Fibroblast of upper back skin (primary cell): ENCODE data around the gene KHDRBS2.

Source experiments
- DNase-seq: peaks from one replicate; pipeline ENCODE4 v3.0.0-alpha.2; 2013

KHDRBS2 gene

GRCh38 chr6:62285612-62286469, at the start of gene KHDRBS2:
TSS of gene KHDRBS2 (minus strand) at chr6:62286225.
- no peak for DNase-seq

- DNase-seq = no peak
These were observed 42.6 kb upstream of the KHDRBS2 start for GRCh38 chr6:62328607-62329006.

DNA sequence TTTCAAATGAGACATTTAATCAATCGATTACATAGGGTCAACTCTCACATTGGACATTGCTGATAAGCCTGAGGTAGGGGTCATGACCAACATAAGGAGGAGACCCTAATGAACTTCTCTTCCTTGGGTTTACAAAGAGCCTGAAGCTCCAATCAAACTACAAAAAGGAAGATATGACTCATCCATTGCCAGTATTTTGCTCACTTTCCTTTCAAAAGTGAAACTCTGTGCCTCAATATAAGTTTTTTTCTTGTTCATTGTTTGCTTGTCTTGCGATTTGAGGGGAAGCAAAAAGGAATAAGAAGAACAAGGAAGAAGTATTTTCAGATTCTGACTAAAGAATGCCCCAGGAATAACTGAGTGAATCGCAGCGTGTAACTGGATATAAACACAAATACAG, 38.8 kb upstream of the KHDRBS2 start:
- DNase-seq = no peak

DNA sequence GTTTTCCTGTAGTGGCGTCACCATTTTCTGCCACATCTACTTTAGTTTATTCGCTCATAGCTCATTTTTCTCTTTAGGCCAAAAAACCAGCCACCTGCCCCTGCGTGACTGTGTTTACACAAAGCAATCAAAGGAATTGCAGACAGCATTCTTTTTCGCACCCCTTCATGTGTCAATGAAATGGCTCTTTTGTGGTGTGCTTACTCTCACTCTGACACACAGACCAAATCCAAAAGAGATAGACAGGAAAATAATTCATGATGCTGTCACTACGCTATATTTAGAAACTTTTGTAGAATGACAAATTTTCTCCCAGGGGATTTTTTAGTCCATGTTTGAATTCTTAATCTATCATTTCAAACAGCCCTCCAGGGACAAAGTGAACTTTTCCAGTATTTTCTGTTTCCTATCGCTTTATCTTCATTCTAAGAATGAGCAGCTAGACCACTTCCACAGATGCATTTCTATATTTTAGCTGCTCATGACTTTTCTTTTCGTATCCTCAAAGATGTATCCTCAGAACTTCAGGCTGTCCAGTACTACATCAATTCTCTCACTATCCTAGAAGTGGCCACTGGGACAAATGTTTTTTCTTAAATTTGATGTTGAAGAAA, 37.9 kb upstream of the KHDRBS2 start:
- no peak for DNase-seq

DNA sequence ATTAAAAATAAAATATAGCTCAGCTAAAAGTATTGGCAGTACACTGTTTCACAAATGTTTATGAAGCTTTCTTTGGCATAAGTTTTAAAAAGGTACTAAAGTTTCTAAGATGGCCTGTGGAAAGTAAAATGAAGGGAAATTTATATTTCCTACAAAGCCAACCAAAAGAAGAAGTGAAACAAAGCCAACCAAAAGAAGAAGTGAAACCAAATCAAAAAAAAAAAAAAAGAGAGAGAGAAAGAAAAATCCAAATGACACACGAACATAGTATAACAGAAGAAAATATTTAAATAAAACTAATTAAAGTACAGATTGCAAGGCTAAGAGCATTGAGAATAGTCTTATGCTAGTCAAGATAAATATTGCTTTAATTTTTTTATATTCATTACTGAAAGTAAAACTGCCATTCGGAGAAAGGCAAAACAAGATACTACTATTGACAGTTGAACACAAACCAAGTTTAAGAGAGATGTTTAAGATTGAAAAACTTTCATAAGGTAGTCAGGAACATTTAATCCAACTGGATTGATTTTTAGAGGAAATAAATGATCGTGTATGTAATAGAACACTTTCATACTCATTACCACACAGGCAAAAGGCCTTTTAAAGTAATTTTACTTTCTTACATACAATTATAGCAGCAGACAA, 12.8 kb upstream of the KHDRBS2 start:
- DNase-seq = no peak

DNA sequence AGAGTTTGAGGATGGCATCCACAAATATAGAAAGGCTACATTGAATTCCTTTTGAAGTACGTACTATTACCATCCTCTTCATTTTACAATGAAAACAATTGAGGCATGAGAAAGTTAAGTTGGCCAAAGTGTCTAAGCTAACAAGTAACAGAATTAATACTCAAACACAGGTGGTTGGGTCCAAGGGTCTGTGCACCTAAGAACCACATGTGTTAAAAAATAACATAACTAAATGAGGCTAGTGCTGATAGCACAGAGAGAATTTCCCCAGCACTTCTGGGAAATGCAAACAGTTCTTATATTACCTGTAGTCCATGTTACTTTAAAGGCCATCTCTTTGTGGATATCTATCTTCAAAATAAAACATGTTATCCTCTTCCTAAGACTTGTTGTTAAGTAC, 10.5 kb upstream of the KHDRBS2 start:
- DNase-seq = no peak

GRCh38 chr6:62288974-62289373, 2.9 kb upstream of the KHDRBS2 start:
- no peak for DNase-seq

DNA sequence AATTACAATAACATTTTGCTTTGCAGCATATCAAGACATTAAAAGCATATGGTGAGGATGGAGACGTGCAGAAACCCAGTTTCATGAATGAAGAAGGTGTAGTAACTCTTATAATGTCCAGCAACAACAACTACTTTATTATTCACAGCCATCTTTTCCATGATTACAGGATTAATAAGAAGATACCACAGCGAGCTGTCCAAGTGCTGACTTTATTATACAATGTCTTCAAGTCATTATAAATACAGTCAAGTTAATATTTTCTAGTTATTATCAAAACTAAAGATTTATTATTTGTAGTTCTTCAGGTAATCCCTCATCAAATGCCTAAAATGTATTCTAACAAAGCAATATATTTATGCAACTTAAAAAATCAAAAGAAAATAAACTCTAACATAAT, 2.5 kb upstream of the KHDRBS2 start:
- no peak for DNase-seq

GRCh38 chr6:62286470-62286843, 432 bp upstream of the KHDRBS2 start:
- DNase-seq = no peak

DNA sequence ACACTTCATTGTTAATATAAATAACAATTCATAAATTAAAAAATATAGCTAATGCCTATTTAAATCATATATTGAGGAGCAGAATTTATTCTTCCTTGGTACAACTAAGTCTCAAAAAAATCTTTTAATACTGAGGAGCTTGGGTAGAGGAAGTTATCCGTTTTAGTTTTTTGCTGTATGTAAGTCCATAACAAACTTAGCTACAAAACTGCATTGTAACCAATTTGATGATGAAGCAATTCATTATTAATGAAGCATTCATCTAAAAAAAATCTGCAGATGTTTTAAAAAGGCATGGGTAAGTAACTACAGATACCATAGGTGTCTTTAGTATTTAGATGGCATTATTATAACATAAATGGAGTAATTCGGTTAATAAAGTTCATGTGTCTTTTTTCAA, 1.3 kb downstream of the KHDRBS2 start:
- DNase-seq = no peak

DNA sequence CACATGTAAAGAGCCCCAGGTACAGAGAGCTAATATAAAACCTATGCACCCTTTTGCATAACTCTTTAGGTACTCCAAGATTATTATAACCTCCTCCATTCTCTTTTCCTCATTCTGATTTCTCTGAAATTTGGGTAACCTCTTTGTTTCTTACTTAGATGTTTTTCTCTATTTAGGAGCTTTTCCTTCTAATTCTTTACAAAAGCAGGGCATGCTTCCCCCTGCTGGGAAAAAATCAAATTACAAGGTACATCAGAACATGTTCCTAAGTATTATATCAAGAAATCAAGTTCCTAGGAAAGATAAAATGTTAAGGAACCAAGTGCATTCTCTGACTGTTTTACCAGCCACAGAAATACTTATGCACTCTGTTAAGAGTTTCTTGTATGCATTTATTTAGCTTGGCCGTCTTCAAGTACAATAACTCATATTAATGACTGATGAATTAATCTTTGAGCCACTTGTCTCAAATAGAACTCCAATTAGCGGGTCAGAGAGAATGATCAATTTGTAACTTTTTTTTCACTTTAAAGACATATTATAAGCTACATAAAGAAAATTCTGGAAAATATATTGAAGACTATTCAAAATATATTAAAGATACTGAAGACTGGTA, 2.1 kb downstream of the KHDRBS2 start:
- DNase-seq = no peak

DNA sequence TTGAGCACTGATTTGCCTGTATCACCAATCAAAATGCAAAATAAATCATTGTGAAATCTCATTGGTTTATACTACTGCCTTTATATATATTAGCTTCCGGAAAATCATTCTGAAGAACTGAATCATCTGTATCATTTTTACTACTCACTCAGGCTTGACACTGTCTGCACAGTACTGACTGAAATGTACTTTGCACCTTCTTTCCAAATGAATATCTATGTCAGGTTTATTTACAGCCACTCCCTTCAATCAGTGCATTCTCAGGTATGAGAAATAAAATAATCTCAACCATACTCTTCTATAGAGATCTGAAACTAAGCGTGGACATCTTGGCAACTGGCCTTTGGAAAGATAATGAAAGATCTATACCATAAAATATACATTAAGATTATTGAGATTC, 2.7 kb downstream of the KHDRBS2 start:
- DNase-seq = no peak

- DNase-seq = no peak
These were observed 5.9 kb downstream of the KHDRBS2 start for GRCh38 chr6:62280099-62280498.

- DNase-seq = no peak
These were observed 13.9 kb downstream of the KHDRBS2 start for GRCh38 chr6:62272114-62272513.

GRCh38 chr6:62265906-62266525, 20.0 kb downstream of the KHDRBS2 start:
- DNase-seq = no peak

DNA sequence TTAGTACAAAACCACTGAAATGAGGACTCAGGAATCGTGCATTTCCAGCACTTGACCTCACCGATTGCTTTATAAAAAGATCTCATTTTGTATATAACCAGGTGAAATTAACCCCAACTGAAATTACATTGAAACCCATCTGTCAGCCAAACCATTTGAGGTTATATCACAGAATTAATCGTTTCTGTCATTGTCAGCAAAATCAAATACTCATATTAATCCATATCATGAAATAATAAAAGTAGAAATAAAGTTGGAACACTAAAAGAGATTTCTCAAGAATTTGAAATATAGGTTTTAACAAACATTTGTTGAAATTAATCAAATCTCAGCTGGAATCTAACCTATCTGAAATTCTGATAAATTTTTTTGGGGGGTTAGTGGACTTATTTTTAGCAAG, 23.7 kb downstream of the KHDRBS2 start:
- no peak for DNase-seq

- no peak for DNase-seq
These were observed 39.9 kb downstream of the KHDRBS2 start for GRCh38 chr6:62246087-62246486.

- no peak for DNase-seq
These were observed 49.2 kb downstream of the KHDRBS2 start for GRCh38 chr6:62236784-62237183.

GRCh38 chr6:62229231-62229630, 56.8 kb downstream of the KHDRBS2 start:
- no peak for DNase-seq

DNA sequence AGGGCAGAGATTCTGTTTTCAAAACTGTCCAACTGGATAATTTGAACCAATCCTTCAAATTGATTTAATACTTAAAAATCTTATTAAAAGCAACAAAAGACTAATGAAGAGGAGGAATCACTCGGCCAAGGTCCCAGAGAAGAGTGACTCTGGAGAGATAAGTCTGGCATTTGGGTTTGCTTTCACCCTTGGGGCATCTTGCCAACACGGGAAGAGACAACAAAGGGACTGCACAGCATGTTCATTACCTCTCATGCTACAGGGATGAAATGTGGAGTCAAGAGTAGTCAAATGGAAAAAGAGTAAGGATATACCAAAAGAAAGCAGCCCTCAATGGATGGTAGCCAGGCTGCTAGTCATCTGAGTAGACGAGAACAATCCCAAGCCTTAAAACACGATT, 68.2 kb downstream of the KHDRBS2 start:
- no peak for DNase-seq

- no peak for DNase-seq
These were observed 83.9 kb downstream of the KHDRBS2 start for GRCh38 chr6:62202078-62202477.

DNA sequence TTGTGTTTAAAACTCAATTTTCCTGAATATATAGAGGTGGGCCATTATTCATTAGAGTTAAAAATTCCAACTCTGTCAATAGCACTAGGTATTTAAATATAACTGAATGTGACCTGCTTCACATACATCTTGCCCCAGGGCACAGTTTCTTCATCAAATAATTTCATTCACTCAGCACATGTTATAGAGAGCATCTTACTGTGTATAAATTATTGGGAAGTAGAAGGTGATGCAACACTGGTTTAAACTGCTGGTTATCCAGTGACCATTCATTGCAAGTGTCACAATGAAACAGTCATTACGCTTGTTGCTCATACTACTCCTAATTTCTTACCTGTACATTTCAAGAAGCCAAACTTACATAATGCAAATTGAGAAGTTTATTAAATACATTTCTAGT, 93.4 kb downstream of the KHDRBS2 start:
- no peak for DNase-seq

DNA sequence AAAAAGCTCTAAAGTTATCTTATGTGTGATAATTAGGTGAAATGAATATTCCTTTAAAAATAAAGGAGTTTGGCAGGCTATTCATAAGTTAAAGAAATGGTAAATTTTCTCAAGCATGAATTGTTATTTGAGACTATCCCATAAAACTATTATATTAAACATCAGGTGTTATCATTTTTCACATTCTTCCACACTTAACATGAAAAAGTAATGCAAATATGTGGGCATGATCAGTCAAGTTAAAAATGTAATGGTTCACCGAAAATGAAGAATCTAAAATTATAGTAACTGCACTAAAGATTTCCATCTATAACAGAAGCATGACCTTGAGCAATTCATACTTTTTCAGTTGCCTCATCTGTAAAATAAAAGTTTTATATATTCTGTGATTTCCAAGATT, 110.8 kb downstream of the KHDRBS2 start:
- no peak for DNase-seq
